Activated effector memory CD4-positive, alpha-beta T cell treated with Interleukin-2 at 50 U/mL for 16 hours (primary cell): Measurements from ENCODE around the gene SPATA16.
"Not testable (repeated sequence)": the region's sequence is repeated elsewhere in the genome, so short reads cannot be mapped to it uniquely, and the experiment has no call there.

Experiments used
- DNase-seq: peaks from one replicate; pipeline ENCODE4 v3.0.0-alpha.2; 2020

Gene SPATA16

DNA sequence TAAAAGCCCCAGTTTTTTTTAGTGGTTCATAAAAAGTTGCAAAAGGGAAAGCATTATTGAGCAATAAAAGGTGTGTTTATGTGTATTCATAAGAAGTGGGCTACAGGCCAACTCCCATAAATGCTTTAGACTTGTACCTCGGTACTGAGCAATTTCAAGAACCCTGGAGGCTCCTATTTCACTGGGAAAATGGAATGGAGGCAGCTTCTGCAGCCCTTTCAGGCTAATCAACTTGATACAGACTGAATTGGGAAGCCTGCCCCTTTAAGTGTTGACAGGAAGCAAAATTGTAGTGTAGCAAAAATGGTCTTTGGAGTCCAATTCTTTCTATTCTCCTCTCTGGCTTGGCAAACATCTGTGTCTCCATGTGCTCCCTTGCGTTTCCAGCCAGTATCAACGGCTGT, 271.7 kb downstream of the SPATA16 start:
- DNase-seq: no peak

DNA sequence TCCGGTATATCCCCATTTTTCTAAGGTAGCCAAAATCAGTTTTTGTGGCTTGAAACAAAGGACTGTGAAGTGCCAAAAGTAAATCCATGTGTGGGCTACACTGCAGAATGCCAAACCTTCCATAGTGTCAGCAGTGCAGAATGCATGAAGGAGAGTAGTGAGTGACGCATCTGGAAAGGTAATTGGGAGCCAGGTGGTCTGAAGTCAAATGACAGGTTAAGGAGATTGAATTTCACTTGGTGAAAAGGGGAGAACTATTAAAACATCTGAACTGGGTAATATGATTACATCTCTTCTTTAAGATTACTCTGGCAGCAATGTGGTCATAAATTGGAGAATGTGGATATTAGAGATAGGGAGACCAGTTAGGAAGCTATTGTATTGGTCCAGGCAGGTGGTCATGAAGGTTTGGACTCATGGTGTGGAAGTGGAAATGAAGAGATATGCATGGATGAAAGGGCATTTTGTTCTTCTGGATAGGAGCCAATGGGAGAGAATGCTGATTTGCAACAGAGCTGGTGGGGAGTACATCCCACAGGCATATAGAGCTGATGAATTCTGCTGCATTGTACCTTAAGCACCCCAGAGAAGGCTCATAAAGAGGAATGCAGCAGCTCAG, 272.3 kb downstream of the SPATA16 start:
- no peak for DNase-seq

DNA sequence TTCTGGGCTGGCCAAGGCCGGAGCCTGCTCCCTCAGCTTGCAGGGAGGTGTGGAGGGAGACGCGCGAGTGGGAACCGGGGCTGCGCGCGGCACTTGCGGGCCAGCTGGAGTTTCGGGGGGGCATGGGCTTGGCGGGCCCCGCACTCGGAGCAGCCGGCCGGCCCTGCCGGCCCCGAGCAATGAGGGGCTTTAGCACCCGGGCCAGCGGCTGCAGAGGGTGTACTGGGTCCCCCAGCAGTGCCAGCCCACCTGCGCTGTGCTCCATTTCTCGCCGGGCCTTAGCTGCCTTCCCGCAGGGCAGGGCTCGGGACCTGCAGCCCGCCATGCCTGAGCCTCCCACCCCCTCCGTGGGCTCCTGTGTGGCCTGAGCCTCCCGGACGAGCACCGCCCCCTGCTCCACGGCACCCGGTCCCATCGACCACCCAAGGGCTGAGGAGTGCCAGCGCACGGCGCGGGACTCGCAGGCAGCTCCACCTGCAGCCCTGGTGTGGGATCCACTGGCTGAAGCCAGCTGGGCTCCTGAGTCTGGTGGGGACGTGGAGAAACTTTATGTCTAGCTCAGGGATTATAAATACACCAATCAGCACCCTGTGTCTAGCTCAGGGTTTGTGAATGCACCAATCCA, 274.2 kb downstream of the SPATA16 start:
- not testable (repeated sequence) for DNase-seq

DNA sequence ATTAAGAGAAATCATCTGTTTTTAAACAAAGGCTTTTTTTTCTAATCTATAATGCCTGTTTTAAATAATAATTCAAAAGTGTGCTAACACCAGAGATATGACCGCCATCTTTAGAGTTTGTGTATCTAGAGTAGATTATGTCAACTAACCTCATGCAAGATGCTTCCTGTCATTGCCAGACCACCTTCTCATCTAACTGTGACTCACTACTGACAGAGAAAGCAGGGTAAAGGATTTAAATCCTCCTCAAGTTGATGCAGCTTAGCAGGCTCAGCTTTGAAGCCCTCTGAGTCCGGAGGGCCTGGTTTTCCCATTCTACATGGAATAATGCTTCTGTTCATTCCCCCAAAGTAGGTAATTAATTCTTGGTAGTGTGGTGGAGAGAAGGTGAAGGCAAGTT, 282.0 kb downstream of the SPATA16 start:
- no peak for DNase-seq

DNA sequence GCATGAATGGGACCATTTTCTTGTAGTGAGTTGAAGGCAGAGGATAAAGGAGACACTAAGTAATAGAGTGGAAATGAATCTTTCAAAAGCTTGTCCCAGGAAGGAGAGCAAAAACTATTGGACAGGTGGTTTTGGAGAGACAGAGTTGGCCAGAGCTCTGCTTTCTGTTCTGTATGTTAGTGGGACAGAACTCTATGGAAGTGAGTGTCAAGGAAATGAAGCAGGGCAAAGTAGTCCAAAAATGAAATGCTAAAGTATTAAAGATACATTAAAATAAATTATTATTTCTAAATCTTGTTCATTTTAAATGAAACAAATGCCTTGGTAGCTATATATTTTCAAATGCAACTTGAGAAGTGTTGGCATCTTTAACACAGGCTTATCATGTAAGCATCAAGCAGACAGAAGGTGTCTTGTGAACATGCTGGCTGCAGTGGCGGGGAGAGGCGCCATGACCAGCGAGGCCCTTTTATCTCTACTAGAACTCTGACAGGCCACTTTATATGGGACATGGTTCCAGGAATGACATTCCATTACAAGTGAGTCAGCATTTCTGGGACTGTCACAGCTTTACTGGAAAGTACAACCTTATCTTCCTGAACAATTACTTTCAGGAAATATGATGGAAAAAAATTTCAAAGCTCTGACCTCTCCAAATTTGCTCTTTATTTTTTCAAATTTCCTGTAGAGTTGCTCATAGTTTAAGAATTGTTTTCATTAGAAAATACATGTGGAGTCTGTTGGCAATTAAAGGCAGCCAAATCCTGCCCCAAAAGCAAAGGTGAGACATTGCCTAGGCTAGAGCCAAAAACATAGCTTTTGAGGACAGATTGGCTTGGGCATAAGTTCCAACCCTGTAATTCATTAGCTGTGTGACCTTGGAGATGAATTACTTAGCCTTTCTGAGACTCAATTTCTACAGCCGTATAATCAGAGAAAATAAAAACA, 284.0 kb downstream of the SPATA16 start:
- DNase-seq: no peak

DNA sequence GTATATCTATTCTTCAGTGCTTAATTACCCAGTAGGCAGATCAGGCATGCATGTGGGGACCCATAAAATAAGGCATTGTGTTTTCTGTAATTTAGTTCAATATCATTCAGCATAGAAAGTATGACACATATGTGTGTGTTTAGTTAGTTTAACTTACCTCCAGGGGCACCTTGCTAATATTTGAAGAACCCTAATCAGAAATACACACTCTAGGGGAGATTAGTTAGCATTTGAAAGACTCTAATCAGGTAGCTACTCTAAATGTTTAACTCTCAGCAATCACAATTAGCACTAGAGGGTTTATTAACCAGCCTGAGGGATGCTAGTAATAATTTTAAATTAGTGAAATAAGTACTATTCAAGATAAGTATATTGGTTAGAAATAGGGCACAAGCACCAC, 286.0 kb downstream of the SPATA16 start:
- DNase-seq: no peak

DNA sequence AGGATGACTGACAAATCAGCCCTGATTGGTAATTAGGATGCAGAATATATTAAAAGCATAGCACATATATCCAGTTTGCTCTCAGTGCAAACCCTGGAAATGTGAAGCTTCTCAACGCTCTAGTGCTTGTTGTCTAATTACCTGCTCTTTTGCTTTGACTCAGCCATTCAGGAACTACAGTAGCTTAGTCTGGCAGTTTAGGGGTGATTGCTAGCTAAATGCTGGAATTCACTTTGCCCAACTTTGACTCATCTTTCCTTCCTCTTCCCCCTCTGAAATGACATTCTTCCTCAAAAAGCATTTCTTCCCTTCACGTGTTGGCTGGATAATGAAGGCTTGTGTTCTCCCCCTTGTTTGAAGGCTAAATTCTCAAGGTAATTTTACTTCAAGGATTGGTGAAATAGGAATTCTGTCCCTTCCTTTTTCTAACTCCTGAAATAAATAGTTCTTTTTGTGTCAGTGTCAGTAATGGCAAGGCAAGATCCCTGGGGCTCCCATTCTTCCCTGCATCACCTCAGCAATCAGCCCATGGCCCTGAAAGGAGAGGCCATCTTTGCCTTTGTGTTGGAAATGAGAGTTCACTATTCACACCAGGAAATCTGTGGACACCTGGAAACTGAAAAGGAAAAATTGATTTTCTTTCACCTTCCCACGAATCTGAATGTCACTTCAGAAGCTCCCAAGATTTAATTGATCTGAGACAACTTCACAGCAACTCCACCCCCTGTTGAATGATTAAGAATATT, 286.9 kb downstream of the SPATA16 start:
- DNase-seq: no peak

DNA sequence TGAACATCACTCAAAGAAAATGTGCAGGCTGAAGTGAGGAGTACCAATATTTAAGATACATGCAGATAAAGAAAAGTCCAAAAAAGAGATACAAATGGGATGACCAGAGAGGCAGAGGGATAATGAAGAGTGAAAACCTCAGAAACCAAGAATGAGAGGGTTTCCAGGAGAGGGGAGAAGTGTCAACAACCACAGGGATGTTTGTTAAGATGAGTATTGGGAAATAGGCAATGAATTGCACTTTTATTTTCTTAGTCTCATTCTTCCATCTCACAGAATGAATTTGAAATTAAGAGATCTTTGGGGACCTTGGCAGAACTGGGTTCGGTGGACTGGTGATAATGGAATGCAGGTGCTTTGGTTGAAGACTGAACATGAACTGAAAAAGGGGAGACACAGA, 288.0 kb downstream of the SPATA16 start:
- DNase-seq: no peak

DNA sequence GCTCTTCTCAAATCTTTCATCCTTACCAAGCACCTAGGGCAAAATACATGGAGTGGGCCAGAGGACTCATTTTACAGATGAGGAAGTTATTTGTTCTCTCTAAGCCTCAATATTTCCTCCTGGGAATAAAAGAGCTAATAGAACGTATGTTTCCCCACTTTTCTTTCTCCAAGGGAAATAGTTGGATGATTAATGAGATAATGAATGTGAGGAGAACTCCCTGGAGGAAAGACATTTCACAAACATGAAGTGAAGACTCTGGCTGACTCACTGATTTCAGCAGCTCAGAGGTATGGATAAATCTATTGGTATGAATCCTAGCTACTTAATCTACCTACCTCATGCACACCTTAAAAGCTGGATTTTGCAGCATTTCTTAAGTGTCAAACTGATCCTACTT, 292.1 kb downstream of the SPATA16 start:
- no peak for DNase-seq

DNA sequence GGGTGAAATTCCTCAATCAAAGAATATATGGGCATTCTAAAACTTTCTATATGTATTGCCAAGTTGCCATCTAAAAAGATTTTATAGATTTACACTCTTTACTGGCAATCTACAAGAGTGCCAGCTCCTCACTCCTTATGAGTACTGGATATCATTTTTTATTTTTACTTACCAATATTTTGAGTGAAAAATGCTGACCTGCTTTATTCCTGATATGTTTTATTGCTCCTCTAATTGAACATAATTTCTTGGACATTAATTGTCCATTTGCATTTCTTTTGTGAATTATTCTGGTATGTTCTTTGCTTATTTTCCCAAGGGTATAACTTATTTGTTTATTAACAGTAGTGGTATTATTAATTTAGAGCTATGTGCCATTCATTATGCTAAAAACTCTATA, 293.7 kb downstream of the SPATA16 start:
- no peak for DNase-seq

DNA sequence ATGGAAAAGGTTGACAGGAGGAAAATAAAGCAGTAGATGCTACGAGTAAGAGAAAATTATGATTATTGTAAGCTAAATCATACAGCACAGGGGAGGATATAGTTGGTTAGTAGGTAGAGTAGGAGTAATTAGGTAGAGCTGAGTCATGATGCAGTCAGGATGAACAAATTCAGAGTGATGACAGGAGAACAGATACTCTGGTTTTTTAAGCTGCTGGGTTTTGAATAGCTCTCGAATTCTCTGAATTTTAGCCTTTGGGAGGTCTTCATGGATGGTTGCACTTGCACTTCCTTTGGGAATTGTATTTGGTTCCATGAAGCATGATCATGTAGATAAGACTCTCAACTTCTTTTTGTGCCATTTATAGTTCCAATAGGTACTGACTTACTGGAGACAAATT, 294.3 kb downstream of the SPATA16 start:
- no peak for DNase-seq

DNA sequence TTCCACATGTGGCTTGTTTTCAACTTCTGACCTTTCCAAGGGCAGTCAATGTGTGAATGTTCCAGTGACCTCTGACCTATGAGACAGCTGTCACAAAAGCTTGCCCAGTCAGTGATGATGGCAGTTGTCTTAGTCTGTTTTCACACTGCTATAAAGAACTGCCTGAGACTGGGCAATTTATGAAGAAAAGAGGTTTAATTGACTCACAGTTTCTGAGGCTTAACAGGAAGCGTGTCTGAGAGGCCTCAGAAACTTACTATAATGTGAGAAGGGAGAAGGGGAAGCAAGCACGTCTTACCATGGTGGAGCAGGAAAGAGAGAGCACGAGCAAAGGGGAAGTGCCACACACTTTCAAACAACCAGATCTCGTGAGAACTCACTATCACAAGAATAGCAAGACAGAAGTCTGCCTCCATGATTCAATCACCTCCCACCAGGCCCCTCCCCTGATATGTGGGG, 294.9 kb downstream of the SPATA16 start:
- DNase-seq: no peak

DNA sequence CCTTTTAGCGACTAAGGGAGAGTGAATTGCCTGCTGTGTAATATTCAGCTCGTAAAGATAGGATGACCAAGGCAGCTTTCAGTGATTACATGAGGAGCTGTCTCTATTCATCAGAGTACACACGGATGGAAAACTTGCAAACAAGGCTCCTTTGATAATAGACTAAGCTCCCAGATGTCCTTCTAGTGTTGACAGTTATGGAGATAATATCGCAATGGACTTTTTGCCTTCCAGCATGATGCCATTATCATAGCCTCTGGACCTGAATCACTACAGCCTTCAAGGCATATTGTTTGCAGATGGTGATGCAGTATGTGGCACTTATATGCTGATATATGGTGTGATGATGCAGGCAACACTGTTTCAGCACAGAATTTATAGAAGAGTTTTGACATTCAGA, 296.6 kb downstream of the SPATA16 start:
- DNase-seq: no peak

DNA sequence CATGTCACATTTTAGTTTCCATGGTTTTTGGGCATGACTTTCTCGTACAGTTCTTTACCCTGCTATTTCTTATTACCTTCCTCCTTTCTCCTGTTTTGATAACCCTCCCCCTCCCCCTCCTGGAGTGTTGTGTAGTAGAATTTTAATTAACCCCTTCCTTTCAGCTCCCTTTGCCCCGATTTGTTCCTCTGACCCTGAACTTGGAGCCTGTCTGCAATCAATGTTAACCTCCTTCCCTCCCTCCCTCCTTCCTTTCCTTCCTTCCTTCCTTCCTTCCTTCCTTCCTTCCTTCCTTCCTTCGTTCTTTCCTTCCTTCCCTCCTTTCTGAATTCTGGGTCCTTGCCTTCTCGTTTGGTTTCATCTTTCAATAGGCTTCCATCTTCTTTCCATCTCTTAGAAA, 300.1 kb downstream of the SPATA16 start:
- no peak for DNase-seq

DNA sequence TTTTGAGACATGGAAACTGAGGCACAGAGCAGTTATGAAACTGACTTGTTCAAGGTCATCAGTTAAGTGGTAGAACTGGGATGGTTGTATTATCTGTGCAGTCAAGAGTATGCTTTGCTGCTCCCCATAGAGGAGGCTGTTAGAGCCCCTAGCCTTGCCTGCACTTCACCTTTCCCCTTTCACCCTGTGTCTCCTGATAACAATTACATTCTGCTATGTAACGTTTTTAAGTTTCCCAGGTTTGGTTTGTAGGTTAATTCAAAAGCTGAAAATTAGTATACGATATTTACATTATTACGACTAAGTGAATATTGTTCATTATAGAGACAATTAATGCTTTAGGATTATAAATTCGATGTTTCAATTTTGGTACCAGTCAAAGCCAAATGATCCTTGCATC, 300.6 kb downstream of the SPATA16 start:
- DNase-seq: no peak

DNA sequence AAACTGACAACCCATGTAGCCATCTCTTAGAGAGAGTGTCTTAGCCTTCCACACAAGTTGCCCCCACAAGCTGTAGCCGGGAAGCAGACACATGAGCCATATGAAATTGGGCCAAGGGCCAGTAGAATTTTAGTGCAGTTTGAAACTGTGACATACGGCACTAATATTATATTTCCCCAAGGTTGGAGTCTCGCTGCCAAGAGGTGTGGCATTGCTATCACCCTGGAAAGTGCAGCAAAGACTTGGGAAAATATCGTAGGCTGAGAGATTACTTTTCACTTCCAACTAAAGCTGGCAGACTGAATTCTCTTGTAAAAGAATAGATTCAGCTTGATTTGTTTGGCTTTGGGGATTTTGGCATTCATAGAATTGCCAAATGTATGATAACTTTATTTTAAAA, 301.4 kb downstream of the SPATA16 start:
- no peak for DNase-seq
